HG03342 (cell line): ENCODE data around the gene PNCK.
"Not testable (repeated sequence)": the region's sequence is repeated elsewhere in the genome, so short reads cannot be mapped to it uniquely, and the experiment has no call there.

Experiments used
- ATAC-seq: cut with Tn5 transposase; IDR thresholded peaks from one replicate; pipeline ENCODE4 v1.9.1; 2021; ENCODE audit warnings: mild to moderate bottlenecking, moderate library complexity; ENCODE audit not compliant: unreplicated experiment

Gene PNCK

GRCh38 chrX:153686711-153687110 is 13.1 kb upstream of the PNCK start:
- ATAC-seq, result no peak

DNA sequence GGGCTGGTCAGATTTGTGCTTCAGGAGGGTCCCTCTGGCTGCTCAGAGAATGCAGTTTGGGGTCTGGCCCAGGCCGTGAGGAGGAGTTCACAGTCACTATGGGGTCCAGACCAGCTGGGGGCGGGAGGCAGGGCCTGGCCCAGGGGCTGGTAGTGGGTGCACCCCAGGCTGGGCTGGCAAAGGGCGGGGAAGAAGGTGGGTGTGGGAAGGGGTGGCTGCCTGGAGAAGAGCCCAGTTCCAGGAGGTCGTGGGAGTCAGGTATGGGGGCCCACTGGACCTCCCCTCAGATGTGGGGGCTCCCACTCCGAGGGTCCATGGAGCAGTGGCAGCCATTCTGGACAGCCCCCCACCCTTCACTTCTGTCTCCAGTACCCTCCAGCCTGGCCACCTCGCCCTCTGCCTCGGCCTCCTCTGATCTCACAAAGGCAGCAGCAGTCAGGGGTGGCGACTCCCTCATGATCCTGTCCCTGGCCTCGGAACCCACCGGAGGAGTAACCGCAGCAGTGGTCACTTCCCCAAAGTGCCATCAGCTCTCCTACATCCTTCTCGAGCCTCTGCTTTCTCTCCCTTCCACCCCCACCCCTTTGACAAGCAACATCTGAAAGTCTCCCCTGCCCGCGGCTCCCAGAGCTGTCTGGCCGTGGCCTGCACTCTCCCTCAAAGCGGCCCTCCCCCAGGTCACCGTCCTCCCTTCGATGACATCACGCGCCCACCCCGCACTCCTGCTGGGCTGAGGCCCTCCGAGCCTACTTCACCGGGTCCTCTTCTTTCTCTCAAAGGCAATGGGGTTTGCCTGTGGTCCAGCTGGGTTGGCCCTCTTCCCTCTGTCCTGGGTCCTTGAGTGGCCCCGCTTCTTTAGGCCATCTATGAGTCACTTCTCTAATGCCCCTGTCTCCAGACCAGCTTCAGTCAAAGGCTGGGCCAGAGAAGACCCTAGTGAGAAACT is 12.4 kb upstream of the PNCK start:
- no peak for ATAC-seq

DNA sequence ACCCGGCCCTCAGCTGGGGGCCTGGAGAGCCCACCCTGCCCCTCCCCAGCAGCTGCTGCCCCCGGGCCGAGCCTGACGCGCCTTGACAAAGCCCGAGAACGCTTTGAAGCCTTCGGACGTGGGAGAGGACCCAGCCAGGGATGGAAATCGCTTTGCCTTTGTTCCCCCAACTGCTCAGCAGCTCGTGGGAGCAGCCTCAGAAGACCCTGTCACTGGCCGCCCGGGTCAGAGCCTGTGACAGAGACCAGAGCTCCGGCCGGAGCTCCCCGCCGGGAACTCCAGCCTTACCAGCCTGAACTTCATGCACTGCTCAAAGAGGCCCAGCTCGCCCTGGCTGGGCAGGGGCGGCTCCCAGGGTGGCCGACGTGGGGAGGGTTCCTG is 11.5 kb upstream of the PNCK start:
- no peak for ATAC-seq

DNA sequence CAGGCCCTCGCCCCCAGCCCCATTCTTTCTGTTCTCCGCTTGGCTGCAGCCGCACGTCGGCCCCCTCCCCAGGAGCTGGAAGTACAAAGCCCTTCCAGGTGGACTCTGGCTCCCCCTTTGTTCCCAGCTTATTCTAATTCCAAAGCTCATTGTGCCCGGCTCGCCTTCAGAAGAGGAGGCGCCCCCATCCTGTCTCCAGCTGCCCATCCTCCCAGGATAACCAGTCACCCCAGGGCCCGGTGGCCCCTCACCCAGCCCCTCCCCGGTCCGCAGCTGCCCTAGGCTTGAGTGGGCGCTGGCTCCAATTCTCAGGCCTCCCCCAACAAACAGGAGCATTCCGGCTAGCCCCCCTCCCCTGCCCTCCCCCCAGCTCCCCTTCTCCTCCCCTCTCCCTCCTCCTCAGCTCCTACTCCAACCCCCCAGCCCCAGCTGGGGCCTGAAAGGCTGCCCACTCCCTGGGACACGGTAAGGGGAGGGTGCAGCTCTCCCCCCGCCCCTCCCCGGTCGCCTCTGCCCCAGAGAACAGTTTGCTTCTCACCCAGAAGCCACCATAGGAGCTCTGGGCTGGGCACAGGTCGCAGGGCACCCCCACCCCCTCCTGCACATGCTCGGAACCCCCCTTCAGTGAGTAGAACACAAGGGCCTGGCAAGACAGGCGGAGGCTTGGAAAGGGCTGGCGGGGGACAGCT is 11.0 kb upstream of the PNCK start:
- no peak for ATAC-seq

- not testable (repeated sequence) for ATAC-seq
Measured at GRCh38 chrX:153683486-153683885, 9.9 kb upstream of the PNCK start.

DNA sequence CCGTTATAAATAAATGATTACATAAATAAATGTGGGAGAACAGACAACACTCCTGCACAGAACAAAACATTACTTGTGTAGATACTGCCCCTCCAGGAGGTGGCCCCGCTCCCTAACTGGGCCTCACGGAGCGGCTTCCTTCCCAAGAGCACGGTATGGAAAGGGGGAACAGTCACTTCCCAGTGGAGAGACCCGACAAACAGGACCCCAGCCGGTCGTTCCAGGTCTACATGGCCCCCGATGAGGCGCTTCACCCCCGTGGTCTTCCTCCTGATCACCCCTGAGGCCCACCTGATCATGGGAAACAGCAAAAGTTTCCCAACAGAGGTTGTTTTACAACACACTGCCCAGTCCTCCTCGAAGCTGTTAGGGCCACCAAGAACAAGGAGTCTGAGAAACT is 7.6 kb upstream of the PNCK start:
- ATAC-seq, result no peak

GRCh38 chrX:153674219-153674851 is 722 bp upstream of the PNCK start:
- ATAC-seq, result no peak

DNA sequence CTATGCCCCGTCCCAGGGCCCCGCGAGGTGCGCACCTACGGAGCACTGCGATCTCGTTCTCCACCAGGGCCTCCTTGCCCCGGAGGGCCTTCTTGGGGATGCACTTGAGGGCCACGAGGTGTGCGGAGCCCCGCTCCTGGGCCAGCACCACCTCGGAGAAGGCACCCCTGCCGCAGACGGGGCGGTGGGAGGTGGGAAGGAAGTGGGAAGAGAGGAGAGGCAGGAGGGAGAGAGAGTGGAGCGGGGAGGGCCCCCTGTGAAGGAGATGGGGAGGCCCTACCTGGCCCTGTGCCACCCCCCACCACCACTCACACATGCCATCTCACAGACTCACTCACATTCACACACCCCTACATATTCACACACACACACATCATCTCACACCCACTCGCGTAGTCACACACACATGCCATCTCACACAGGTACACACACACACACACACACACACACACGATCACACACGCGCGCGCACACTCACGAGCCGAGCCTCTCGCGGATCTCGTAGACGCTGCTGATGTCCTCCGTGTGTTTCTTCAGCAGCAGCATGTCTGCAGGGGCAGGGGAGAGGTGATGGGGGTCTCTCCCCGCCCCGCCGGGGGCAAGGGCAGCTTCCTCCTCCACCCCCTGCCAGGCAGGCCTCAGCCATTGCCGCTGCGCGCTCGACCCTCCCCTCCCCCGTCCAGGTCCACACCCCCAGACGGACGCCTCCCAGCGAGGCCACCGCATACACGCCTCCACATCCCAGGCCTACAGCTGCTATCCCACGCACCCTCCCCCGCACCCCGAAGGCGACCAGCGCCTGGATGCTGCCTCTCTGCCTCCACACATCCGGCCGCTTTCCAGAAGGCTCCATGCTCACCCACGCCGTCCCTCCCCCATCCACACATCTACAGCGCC is 834 bp downstream of the PNCK start:
- ATAC-seq, result no peak

DNA sequence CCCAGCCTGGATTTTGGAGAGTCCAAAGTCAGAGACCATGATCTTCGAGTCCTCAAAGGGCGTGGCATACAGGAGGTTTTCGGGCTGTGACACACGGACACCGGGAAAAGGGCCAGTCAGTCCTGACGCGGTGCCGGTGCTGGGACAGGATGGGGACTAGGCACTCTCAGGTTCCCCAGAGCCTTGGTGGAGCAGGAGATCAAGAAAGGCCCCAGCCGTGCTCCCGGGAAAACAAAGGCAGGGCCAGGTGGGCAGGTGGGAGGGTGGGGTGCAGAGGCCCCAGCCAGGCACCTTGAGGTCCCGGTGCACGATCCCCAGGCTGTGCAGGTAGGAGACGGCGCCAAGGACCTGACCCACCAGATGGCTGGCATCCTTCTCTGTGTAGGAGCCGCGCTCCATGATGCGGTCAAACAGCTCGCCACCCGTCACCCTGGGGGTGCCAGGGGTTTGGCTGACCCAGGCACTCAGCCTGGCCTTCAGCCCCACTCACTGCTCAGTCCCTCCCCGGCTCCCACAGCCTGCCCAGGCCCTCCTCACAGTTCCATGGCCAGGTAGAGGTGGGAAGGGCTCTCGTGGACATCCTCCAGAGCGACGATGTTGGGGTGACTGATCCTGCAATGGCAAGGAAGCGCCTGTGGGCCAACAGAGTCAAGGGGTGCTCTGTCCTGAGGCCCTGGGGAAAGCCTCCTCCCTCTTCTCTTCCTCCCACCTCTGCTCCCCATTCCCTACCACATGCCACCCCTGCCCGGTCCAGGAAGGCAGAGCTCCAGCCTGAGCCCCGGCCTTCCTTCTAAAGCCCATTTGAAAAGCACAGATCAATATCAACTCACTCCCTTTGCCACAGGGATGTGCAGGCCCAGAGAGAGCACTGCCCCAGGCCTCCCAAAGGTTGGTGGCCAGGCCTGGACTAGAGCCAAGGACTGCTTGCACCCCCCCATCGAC is 1.8 kb downstream of the PNCK start:
- no peak for ATAC-seq

GRCh38 chrX:153670748-153671588 is 2.6 kb downstream of the PNCK start:
- no peak for ATAC-seq

DNA sequence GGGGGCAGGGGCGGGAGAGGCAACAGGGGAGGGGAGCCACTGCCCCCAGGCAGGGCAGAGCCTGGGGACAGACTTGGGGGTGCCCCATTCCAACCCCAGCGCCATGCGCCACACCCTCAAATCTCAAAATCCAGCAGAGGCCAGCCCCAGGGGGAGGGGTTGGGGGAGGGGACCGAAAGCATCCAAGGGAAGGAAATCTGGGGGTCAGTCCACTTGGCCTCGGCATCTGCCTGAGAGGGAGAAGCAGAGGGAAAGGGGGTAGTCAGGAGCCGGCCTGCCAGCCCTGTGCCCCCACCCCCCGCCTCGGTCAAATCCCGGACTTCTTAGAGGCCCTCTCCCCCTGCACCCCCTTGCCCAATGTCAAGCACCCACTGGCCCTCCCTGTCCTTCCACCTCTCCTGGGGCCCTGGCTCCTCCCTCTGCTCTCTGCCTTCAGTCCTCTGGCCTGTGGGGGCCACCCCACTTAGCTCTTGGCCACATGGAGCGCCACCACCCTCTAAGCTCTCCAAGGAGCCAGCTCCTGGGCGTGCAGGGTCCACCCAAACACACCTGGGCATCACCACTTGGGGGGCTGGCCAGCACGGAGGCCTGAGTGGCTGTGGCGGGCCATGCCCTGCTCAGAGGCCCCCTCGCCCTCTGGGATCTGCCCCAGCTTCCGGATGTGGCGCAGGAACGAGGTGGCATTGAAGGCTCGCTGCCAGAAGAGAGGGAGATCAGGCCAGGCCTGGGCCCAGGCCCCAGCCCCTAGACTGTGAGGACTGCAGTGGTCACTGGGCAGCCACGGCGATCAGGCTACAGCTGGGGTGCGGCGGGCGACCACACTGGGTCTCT is 3.5 kb downstream of the PNCK start:
- no peak for ATAC-seq

- ATAC-seq, result no peak
Measured at GRCh38 chrX:153669174-153669890, 4.3 kb downstream of the PNCK start.

GRCh38 chrX:153668423-153669173 is 5.0 kb downstream of the PNCK start:
- ATAC-seq, result no peak

DNA sequence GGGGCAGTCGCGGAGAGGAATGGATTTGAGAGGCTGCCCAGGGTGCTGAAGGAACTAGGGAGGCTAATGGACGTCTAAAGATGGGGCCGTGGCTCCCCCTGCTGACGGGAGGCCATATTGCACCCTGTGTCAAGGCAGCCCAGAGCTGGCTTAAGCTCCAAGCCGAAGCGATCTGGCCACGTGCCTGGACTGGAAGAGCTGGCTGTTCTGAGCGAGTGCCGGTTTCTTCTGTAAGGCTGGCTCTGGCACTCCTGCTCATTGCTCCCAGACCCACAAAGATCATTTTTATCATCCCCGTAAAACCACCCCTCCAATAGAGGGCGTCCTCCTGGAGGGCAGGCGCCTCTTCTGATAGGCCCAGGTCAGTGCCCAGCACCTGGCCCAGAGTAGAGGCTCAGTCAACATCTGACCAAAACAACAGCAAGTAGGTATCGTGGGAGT is 5.6 kb downstream of the PNCK start:
- ATAC-seq, result peak; percentile 66

- ATAC-seq, result no peak
Measured at GRCh38 chrX:153667281-153667955, 6.2 kb downstream of the PNCK start.
